ENCODE measurements around the gene NRIP3. TPM values are rescaled to one million over a fixed set of nuclear protein-coding genes. Genes with fewer than 3 reads are reported as not detected.

The NRIP3 gene
- polyA plus RNA-seq, 3 donors = 0.60 to 1.1 (median 0.96) TPM

Other genes starting within 250 kb of the NRIP3 start
- gene AKIP1, start 92.8 kb downstream of the NRIP3 start, polyA plus RNA-seq (ENCODE audit: insufficient read length in 3 of 3) = 10 to 100 TPM; 18.6 to 20.6 (median 18.8) TPM
- gene C11orf16, start 71.1 kb downstream of the NRIP3 start, polyA plus RNA-seq (ENCODE audit: insufficient read length in 3 of 3) = 1 to 10 TPM in 2 of 3 donors, under 1 TPM in 1; 0.90 to 1.7 (median 1.1) TPM
- under 1 TPM in 2 of 3 donors, not detected in 1; 0.36 to 0.37 TPM for gene ASCL3, start 61.0 kb downstream of the NRIP3 start, polyA plus RNA-seq (ENCODE audit: insufficient read length in 3 of 3)
- 10 to 100 TPM; 55.5 to 62.1 (median 55.5) TPM for gene TMEM9B, start 39.6 kb downstream of the NRIP3 start, polyA plus RNA-seq (ENCODE audit: insufficient read length in 3 of 3)
- gene SCUBE2, start 87.6 kb upstream of the NRIP3 start, polyA plus RNA-seq (ENCODE audit: insufficient read length in 3 of 3) = 1 to 10 TPM; 4.9 to 7.5 (median 7.1) TPM